ENCODE results near the gene MLIP.

The MLIP gene

DNA sequence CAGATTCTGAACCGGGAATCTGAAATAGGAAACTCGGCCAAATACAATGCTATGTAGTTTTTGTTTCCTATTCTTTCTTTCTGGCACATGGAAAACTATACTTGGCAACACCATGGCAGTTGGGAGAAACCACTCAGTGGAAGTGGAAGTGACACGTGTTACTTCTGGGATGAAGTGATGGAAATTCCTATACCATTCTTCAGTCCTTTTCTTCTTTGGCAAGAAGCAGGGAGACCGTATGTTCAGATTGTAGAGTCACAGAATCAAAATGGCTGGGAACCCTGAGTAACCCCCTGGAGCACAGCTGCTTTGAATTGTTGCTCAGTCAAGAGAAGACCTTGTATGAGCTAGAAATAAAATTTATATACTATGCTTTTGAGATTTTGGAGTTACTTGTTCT lies 178.2 kb downstream of the MLIP start:
- DNase-seq: no peak

DNA sequence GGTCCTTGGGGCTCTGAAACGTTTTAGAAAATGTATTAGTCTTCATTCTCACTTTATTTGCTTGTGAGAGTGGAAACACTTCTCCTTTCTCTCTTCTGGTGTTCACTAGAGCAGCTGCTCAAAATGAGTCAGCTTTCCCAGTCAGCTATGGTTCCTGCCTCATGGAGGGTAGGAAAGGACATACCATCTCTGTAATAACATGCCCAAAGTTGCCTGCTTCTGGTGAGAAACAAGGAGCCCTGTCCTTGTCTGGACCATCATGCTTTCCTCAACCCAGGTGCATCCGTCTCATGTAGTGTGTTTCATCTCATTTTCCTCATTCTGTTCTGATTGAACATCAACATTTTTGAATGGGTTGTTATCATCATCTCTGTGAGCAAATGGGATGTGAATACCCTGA lies 179.9 kb downstream of the MLIP start:
- no peak for DNase-seq

DNA sequence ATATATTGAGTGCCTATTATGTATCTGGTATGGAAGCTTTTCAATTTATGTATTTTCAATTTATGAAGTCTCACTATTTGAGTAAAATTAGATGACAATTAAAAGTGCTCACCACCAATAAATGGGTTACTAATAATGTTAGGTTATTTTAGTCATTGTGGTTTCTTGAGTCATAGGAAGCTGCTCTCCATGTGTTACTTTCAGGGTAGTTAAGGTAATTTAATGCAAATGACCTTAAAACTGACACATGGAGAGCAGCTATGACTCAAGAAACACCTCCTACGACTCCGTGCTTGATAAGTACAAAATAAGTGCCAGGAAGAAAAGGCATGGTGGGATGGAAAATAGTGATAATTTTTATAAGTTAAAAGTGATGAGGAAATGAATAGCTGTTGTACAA lies 180.5 kb downstream of the MLIP start:
- DNase-seq: no peak

DNA sequence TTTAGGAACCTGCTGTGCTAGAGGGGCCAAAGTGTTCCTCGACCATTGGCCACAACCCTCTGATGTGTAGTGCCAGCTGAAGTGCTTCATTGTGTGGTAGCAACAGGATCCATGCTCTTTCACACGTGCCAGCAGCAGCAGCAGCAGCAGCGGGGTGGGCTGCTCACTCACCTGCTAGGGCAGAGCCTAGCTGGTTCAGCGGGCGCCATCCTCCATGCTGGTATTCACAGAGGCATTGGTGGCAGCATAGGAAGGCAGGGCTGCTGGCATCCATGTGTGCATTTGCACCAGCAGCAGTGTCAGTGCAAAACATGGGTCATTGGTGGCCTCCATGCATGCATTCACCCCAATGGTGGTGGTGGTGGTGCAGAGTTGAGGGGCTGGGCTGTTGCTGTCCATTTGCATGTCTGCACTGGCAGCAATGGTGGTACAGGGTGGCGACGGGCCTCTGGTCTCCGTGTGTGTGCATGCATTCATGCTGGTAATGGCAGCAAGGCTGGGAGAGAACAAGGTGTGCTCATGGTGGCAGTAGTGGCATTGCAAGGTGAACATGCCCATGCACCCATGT lies 183.8 kb downstream of the MLIP start:
- DNase-seq: no peak

DNA sequence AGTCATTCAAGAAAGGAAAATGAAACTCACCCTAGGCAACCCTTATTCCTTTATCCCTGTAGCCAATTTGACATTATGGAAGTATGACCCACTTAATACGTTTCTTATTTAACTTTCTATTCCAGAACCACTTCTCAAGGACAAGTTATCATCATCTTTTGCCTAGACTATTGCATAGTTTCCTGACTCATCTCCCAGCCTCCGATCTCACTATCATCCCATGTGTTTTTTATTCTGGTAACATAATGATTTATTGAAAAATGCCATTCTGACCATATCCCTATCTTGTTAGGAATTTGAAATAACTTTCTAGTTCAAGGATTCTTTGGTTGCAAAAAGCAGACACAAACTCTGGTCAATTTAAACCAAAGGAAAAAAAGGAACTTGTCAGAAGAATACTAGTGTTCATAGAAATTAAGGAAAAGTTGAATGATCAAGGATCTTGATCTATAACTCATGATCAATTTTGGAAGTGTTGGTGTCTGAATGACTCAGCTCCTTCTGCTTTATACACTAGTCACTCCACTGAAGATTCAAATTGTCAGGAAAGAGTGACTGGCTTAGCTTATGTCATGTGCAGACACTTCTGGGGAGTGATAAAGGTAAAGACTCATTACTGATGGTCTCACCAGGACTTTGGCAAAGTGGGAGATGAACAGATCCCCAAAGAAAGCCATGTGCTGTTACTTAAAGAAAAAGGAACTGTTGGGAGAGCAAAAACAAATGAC lies 188.5 kb downstream of the MLIP start:
- DNase-seq: no peak

DNA sequence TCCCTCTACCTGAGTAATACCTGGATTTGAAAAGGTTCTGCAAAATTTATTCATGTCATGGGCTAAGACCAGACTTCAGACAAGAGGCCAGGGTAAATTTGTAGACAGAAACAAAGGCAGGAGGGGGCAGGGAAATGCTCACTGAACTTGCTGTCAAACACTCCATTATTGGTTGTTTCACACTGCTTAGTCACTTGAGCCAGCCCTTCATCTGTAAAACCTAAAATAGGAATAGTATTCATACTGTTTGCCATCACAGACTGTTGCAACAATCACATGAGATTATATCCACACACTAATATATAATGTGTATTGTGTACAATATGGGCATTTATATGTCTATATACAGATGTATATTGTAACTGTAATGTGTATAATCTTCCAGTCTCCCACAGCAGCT lies 190.5 kb downstream of the MLIP start:
- no peak for DNase-seq

DNA sequence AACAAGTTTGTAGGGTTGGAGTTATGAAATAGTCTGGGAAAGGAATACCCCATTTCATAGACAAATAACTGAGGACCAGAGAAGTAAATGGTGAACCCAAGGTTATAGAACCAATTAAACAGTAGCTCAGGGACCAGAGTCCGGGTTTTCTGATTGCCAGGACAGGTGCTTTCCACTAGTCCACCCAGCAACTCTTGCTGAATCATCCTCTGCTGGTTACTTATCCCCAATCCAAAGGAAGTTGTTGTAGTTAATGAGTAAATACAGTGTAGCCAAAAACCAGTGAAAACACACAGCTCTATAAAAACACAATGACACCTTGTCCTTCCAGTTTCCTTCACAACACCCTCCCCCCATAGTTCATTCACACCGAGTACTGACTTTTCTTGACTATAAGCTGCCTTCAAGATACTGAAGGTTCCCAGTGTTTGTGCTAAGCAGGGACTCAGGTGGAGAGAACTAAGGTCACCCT lies 196.2 kb downstream of the MLIP start:
- DNase-seq: no peak

DNA sequence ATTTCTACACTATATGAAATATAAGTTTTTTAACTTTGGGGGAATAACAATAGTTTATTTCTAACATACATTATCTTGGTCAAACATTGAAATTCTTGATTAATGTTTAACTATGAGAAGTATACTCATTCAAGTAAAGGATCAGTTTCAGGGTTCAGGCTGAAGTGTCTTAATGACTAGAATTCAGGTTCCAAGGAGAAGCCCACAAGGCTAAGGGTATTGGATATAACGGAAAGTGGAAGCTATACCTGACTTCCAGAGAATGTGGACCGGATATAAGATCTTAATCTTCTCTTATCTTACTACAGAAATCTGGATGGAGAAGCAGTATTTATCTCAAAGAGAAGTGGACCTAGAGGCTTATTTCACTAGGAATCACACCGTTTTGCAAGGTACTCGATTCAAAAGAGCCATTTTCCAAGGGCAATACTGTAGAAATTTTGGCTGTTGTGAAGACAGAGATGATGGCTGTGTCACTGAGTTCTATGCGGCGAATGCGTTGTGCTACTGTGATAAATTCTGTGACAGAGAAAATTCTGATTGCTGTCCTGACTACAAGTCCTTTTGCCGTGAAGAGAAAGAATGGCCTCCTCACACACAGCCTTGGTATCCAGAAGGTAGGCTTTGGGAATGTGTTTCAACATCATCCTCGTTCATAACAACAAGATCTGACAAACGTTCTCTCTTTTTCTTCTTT lies 197.2 kb downstream of the MLIP start, which contains the start of gene TINAG:
TSS of gene TINAG (plus strand) at position 153 of the 697 bp plus-strand sequence. CDS start at position 263, 110 bp downstream.
- no peak for DNase-seq

DNA sequence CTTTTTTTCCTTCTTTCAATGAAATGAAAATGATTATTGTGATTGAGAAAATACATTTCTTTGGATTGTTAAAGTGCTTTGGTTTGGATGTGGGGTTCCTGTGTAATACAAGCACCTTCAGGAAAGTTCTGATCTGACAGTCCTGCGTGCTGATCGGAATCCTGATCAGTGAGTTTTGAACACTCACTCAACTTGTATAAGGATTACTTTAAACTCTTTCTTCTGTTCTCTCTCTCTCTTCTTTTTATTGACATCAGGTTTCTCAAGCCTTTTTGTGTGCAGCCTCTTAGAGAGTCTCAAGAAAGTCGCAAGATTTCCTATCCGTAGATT lies 197.7 kb downstream of the MLIP start:
- no peak for DNase-seq

DNA sequence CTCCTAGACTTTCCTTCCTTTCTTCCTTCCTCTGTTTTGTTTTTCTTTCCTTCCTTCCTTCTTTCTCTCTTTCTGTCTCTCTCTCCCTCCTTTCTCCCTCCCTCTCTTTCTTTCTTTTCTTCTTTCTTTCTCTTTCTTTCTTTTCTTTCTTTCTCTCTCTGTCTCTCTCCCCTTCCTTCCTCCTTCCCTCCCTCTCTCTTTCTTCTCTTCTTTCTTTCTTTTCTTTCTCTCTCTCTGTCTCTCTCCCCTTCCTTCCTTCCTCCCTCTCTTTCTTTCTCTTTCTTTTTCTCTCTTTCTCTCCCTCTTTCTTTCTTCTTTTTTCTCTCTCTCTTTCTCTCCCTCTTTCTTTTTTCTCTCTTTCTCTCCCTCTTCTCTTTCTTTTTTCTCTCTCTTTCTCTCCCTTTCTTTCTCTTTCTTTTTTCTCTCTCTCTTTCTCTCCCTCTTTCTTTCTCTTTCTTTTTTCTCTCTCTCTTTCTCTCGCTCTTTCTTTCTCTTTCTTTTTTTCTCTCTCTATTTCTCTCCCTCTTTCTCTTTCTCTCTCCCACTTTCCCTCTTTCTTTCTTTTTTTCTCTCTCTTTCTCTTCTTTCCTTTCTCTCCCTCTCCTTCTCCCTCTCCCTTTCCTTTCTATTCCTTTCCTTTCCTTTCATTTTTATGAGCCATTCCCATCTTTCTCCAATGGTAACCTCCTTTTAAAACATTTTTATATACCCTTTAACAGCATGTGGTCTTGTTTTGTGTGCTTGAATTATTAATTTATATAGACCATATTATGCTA lies 199.3 kb downstream of the MLIP start:
- DNase-seq: no peak

DNA sequence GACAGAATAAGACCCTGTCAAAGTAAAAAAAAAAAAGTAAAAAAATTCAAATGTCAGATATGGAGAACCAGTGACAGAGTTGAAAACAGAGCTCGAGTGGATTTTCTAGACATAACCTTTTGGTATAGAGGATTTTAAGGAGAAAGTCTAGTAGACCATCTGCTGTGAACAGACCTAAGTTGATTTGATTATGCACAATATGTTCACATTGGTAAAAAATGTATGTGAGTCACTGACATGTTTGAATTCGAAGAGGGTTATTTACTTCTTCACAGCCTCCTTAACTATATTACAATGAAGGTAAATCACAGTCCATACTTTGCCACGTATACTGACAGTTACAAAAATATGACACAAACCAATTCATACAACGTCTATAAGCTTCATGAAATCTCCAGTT lies 204.4 kb downstream of the MLIP start:
- no peak for DNase-seq

All from NCI-H774 (cell line).